Colonic mucosa (tissue), 4 donors: ENCODE data around the gene ACTL8. TPM values are rescaled to one million over a fixed set of nuclear protein-coding genes. Genes with fewer than 3 reads are reported as not detected.

ENCODE experiments used
- DNase-seq: peaks from one replicate; pipeline ENCODE4 v3.0.0-alpha.2; 2020
- H3K27ac ChIP-seq: fragments of 200-600 bp; one replicate; pipeline ENCODE4 v1.8.0; 2021
- H3K27me3 ChIP-seq: fragments of 200-600 bp; one replicate; pipeline ENCODE4 v1.8.0; 2021
- H3K36me3 ChIP-seq: fragments of 200-600 bp; one replicate; pipeline ENCODE4 v1.8.0; 2021
- H3K4me1 ChIP-seq: fragments of 200-600 bp; one replicate; pipeline ENCODE4 v1.8.0; 2021; ENCODE audit warnings: mild to moderate bottlenecking
- H3K4me3 ChIP-seq: fragments of 200-600 bp; one replicate; pipeline ENCODE4 v1.8.0; 2021
- H3K9ac ChIP-seq, 2 donors: one replicate each; pipeline ENCODE4 v1.7.0; 2013; ENCODE audit warnings: control low read depth in 2 of 2, low read depth in 2 of 2, low read length in 2 of 2
- H3K9me3 ChIP-seq: fragments of 200-600 bp; one replicate; pipeline ENCODE4 v1.8.0; 2021
- CTCF ChIP-seq: fragments of 200-600 bp; IDR thresholded peaks from one replicate; pipeline ENCODE4 v1.8.0; 2022; ENCODE audit warnings: antibody characterized with exemption, mild to moderate bottlenecking
- intact Hi-C: fragments of 100-400 bp; cut with DNase I; formaldehyde crosslinking; loops from one replicate; pipeline ENCODE4 v1.14.1; 2022
- total RNA-seq, 2 donors: library from RNA; stranded (reverse); fragmentation: NEBNext Ultra II Directional in 1 of 2; extraction: Animal tissue kit (Norgen Biotek cat#: 25700) in 1 of 2; gene quantifications; one replicate each; pipeline ENCODE4 v1.2.1, GENCODE V29; 2021
- donor health status: healthy.
- donor health status: DM: no; HTN: no; CAD: no.
- donor health status: DM: no; HTN: no; CAD: no.

The ACTL8 gene
- total RNA-seq, 2 donors from 2014 or later: 0.13 to 2.8 TPM

GRCh38 chr1:17790383-17791054 lies 35.4 kb downstream of the ACTL8 start:
- intact Hi-C loops: no loop called here
- no peaks in the 10 kb centered on the region for H3K36me3 ChIP-seq
- H3K27ac ChIP-seq: no peak overlapping the region
- TF ChIP-seq CTCF: no peak
- no peak for DNase-seq
- H3K4me1 ChIP-seq: no peaks in the 10 kb centered on the region
- H3K9ac ChIP-seq: no peak overlapping the region
- no peak overlapping the region for H3K4me3 ChIP-seq
- no peaks in the 10 kb centered on the region for H3K9me3 ChIP-seq
- H3K27me3 ChIP-seq: no peaks in the 10 kb centered on the region

DNA sequence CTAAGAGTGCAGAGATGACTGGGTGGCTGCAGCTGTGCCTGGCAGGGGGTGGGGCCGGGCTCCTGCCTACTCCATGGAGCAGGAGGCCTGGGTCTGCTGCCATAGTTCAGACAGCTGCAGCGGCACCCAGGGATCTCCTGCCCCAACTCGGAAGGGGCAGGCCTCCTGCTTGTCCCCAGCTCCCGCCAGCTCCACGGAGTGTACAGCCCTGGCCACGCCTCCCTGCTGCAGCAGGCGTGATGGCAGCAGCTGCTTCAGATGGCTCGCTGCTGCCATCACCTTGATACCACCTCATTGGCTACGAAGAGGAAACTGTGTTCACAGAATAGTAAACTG lies 35.9 kb downstream of the ACTL8 start:
- Histone ChIP-seq H3K27me3 (no peaks in the 10 kb centered on the region), H3K9ac (no peak overlapping the region), H3K36me3 (no peaks in the 10 kb centered on the region), H3K27ac (no peak overlapping the region), H3K4me3 (no peak overlapping the region), H3K4me1 (peaks cover 4% of the 10 kb centered on the region), H3K9me3 (no peaks in the 10 kb centered on the region)
- DNase-seq: no peak
- intact Hi-C loops: no loop called here
- no peak for TF ChIP-seq CTCF

GRCh38 chr1:17791480-17791879 lies 36.3 kb downstream of the ACTL8 start:
- Histone ChIP-seq H3K36me3 (no peaks in the 10 kb centered on the region), H3K27me3 (no peaks in the 10 kb centered on the region), H3K9ac (no peak overlapping the region), H3K4me3 (no peak overlapping the region), H3K9me3 (no peaks in the 10 kb centered on the region), H3K27ac (no peak overlapping the region), H3K4me1 (peaks cover 5% of the 10 kb centered on the region)
- TF ChIP-seq CTCF: no peak
- intact Hi-C loops: no loop called here
- no peak for DNase-seq

DNA sequence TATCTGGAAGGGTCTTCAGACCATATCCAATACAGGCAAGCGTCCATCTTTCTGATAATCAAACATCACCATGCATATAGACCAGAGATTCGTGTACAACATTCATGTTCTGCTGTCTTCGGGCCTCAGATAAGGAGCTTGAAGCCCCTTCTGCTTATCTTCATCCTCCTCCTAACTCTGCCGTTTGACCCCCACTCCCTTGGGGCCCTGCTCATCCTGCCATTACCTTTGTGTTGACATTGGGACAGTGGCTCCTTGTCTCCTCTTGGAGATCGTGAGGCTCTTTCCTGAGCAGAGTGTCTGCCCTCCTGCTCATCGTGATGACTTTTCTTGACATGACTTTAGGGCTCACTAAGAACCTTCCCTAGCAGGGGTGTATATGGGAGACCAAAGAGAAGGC lies 37.3 kb downstream of the ACTL8 start:
- H3K36me3 ChIP-seq: no peaks in the 10 kb centered on the region
- no peak overlapping the region for H3K9ac ChIP-seq
- H3K4me1 ChIP-seq: peaks cover 5% of the 10 kb centered on the region
- H3K27me3 ChIP-seq: no peaks in the 10 kb centered on the region
- H3K27ac ChIP-seq: no peak overlapping the region
- intact Hi-C loops: no loop called here
- no peak for DNase-seq
- H3K4me3 ChIP-seq: no peak overlapping the region
- no peaks in the 10 kb centered on the region for H3K9me3 ChIP-seq
- no peak for TF ChIP-seq CTCF

- peak; percentile 85 for DNase-seq
- H3K4me3 ChIP-seq: no peak overlapping the region
- no peak for TF ChIP-seq CTCF
These were observed 40.1 kb downstream of the ACTL8 start for GRCh38 chr1:17795081-17795809.

More at GRCh38 chr1:17795081-17795809, 40.1 kb downstream of the ACTL8 start:
- Histone ChIP-seq H3K9me3 (no peaks in the 10 kb centered on the region), H3K9ac (peak overlapping the region in 1 of 2 donors; percentile 22), H3K27ac (peak overlapping the region; percentile 15), H3K4me1 (peaks cover 5% of the 10 kb centered on the region), H3K36me3 (no peaks in the 10 kb centered on the region), H3K27me3 (no peaks in the 10 kb centered on the region)
- intact Hi-C loops: no loop called here
